ENCODE measurements around the gene ACTL6B.

Gene ACTL6B

DNA sequence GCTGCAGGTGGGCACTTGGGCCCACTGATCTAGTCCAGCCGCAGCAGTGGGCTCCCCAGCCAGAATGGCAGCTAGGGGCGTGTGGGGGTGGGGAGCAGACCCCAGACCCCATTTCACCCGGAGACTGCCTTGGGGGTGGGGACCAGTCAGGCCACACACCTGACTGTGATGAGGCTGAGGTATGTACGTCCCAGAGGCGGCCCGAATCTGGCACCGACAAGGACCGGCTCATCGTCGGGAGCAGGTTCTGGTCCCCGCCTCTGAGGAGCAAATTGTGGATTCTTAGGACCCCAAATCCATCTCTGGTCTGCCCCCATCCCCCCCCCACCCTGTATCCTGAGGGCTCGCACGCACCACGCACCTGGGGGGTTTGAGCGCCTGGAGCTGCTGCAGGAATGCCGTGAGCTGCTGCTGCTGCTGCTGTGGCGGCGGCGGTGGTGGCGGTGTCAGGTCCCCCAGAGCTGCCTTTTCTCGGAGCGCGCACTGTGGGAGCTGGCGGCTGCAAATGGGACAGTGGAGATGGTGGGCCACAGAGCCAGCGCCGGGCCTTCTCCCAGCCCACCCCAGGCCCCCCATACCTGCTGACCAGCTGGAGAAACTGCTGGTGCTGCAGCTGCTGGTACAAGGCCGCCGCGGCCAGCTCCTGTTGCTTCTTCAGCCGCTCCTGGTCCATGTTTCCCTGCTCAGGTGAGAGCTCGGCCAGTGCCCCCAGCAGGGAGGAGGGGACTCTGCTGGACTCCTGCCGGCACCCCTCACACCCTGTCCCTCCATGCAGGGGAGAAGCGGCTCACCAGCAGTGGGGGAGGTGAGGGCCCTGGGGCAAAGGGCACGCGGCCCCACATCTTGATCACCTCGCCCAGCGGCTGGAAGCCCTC, 27.6 kb upstream of the ACTL6B start:
- DNase-seq, result no peak

DNA sequence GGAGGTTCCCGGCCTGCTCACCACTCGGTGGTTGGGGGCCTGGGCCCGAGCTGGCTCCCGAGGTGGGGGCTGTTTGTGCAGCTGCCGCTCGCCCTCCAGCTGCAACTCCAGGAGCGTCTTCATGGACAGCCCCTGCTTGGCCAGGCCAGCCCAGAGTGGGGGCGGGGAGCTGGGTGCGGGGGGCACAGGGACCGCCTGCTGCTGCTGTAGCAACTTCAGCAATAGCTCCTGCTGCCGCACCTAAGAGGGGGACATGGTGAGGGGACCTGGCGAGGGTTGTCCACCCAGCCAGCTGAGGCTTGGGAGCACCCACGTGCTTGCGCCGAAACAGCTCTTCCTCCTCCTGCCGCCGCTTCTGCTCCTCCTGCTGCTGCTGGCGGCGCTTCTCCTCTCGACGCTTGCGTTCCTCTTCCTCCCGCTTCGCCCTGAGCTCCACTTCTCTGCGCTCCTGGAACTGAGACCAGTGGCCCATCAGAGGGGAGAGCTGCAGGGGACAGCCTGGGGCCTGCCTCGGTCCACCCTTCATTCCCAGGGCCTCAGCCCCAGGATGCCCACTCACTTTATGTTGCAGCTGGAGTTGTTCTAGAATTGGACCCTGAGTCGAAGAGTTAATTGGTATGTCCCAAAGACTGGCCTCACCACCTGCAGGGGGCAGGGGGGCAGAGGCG, 26.9 kb upstream of the ACTL6B start:
- no peak for DNase-seq

DNA sequence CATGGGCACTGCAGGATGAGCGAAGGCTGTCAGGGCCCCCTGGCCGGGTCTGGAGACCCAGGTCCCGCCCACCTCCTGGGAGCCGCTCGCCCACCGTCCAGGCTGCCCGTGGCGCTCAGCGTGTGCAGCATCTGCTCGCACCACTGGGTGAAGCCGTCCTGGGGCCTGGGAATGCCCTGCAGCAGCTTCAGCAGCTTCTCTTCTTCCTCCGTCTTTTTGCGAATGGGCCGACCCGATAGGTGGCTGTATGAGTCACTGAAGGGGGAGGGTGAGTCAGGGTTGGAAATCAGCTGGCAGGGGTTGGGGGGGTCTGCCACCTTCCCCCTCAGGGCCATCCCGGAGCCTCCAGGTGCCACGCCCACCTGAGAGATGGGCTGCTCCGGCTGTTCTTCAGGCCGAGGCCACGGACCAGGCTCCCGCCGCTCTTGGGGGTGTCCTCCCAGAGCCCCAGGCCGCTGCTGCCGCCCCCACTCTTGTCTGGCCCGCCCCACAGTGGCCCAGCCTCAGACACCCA, 26.0 kb upstream of the ACTL6B start:
- DNase-seq, result no peak

- DNase-seq, result no peak
Observed at GRCh38 chr7:100681491-100682227, 25.4 kb upstream of the ACTL6B start.

DNA sequence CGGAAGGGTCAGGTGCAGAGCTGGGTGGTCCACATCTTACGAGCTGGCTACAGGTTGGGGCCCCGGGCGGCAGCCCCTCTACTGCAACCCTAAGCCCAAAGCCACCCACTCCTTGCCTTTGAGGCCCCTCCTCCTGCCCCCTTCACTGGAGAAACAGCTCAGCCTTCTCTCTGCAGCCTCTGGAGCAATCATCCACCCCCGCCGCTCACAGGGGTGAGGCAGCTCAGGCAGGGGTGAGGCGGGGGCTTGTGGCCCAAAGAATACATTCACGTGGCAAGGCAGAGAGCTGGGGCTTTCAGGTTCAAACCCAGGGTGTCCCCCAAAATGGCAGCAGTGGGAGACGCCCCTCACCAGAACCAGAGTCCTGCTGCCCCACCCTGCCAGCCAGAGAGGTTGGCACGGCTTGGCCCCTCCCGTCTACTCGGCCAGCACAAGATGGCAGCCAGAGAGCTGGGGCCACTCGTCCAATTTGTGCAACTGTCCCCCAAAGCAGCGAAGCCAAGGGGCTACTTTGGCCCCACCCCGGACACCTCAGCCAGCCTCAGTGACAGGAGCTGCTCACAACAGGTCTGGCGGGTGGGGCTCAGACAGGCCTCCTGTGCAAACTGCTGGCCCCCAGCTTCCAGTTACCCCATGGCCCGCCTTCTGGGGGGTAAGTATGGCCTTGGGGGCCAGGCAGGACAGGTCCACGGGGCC, 24.5 kb upstream of the ACTL6B start:
- DNase-seq, result no peak

DNA sequence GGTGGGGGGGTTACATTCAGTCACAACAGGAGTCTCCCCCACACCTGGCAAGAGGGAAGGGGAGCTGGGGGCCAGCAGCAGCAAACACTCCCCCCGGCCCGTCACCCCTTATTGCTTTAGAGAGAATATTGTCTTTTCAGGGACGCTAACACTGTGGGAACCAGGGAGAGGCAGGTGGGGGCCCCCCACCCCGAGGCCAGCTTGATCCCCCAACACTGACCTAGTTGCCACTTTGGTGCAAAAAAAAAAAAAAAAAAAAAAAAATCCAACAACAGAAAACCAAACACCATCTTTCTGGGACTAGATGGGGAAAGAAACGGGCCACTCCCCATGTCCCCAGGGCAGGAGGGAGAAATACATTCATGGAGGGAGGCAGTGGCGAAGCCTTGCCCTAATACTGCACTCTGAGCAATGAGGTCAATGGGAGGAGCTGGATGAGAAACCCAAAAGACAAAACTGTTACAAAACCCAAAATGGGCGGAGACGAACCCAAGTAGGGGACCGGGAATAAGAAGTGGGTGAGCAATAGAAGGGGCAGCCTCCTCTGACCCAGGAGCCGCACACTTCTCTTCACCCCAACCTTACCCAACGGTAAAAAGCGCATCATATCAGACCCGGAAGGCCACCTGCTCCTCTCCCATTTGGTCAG, 23.8 kb upstream of the ACTL6B start:
- no peak for DNase-seq

DNA sequence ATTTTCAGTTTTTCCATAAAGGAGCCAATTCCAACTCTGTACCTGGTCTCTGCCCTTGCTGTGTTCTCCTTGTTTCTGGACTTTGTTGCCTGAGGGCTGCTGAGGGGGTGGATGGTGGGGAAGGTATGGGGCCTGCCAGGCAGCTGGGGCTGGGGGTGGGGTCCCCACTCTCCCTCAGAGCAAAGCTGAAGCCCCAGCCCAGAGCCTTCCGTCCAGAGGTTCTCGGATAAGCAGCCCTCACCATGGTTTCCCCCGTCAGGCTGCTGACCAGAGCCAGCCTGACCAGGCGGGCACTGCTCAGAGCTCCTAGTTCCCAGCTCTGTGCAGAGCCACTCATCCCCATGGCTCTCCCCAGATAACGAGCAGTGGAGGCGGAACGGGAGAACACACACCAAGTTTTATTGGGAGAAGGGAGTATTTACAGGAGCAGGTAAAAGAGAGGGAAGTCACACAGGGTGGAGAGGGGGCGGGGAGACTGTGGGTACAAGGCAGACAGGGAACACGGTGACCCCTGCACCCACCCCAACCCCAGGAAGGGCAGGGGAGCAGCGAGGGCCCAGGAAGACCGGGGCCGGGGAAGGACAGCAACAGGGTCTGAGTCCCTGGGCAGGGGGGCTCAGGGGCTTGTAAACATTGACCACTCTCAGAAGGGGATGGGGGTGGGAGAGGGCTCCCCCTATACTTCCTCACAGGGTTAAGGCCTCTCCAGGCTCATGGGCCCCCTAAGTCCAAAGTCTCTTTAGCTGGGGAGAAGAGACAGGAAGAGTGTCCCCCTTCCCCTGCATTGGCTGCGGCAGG, 23.1 kb upstream of the ACTL6B start:
- no peak for DNase-seq

DNA sequence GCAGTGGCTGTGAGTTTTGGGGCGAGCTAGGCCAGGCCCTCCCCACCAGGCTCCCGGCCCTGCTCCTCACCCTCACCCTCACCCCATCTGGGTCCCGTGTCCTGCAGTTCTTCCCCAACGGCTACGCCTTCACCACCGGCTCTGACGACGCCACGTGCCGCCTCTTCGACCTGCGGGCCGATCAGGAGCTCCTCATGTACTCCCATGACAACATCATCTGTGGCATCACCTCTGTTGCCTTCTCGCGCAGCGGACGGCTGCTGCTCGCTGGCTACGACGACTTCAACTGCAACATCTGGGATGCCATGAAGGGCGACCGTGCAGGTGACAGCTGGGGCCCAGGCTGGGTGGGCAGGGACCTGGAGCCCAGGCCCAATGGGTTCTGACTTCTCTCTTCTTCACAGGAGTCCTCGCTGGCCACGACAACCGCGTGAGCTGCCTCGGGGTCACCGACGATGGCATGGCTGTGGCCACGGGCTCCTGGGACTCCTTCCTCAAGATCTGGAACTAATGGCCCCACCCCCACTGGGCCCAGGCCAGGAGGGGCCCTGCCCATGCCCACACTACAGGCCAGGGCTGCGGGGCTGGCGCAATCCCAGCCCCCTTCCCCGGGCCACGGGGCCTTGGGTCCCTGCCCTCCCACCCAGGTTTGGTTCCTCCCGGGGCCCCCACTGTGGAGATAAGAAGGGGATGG, 22.2 kb upstream of the ACTL6B start:
- no peak for DNase-seq

DNA sequence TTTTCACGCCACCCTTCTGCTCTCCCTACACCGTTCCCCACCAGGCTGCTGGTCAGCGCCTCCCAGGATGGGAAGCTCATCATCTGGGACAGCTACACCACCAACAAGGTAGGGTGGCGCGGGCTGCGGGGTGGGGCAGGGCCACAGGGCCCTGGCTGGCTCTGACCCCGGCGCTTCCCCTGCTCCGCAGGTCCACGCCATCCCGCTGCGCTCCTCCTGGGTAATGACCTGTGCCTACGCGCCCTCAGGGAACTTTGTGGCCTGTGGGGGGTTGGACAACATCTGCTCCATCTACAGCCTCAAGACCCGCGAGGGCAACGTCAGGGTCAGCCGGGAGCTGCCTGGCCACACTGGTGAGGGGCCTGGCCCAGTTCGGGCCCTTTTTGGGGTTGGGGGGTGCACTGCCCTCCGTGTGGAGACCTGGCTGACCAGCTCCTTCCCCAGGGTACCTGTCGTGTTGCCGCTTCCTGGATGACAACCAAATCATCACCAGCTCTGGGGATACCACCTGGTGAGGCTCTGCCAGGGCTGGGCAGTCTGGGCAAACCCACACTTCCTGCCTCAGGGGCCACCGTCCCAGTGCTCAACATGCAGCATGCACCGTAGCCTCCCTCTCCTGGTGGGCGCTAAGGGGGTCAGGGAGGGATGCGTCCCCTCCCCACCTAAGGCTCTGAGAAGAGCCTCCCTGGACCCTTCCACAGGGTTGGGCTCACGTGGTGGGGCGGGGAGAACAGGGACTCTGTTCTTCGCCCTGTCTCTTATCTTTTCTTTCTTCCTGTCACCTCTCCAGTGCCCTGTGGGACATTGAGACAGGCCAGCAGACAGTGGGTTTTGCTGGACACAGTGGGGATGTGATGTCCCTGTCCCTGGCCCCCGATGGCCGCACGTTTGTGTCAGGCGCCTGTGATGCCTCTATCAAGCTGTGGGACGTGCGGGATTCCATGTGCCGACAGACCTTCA, 21.3 kb upstream of the ACTL6B start:
- DNase-seq, result no peak

- no peak for DNase-seq
Observed at GRCh38 chr7:100676501-100677306, 20.5 kb upstream of the ACTL6B start.

- DNase-seq, result peak; percentile 79
Observed at GRCh38 chr7:100675581-100676350, 19.5 kb upstream of the ACTL6B start.

- no peak for DNase-seq
Observed at GRCh38 chr7:100675105-100675451, 18.8 kb upstream of the ACTL6B start.

DNA sequence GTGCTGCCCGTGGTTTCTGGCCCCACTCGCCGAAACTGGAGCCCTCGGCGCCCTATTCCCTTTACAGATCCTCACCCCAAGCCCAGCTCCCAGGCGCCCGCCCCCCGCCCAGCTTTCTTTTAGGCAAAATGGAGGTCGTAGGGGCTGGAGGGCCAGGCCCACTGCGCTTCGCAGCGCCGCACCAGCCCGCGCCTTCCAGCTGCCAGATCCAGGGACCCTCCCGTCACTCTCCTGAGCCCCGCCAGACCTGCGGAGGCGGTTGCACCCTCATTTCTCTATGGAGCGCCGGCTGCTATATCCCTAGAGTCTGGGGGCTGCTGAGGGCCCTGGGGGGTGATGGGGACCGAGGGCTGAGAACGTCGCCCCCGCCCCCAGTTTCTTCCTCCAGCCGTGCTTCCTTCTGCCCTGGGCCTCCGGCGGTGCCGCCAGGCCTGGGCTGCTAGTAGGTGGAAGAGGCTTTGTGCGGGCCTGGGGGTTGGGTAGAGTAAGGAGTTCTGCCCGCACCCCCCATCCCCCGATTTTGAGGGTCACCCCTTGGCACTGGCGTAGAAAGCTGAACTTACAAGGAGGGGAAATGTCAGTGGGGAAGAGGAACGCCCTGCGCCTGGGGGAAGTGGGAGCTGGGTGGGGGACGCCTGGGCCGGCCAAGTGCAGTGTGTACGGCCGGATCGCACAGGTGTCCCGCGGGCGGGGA, 18.3 kb upstream of the ACTL6B start:
- no peak for DNase-seq

DNA sequence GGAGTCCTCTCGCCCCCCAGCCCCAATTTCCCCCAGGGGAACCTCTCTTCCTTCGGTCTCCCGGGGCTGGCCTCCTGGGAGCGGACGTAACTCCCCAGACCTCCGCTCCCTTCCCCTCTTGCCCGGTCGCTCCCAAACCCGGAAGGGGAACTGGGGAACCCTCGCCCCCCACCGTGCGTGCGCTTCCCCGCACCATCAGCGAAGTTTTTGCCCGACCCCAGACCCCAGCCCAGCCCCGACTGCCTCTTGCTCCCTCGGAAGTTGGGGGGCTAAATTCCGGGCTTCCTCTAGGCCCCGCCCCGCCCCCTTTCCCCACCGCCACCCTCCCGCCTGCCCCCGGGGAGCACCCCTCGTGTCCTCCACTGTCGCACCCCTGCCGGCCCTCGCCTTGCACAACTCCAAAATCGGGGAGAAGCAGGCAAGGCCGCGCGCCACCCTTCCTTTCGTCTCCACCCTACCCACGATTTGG, 17.7 kb upstream of the ACTL6B start:
- no peak for DNase-seq

DNA sequence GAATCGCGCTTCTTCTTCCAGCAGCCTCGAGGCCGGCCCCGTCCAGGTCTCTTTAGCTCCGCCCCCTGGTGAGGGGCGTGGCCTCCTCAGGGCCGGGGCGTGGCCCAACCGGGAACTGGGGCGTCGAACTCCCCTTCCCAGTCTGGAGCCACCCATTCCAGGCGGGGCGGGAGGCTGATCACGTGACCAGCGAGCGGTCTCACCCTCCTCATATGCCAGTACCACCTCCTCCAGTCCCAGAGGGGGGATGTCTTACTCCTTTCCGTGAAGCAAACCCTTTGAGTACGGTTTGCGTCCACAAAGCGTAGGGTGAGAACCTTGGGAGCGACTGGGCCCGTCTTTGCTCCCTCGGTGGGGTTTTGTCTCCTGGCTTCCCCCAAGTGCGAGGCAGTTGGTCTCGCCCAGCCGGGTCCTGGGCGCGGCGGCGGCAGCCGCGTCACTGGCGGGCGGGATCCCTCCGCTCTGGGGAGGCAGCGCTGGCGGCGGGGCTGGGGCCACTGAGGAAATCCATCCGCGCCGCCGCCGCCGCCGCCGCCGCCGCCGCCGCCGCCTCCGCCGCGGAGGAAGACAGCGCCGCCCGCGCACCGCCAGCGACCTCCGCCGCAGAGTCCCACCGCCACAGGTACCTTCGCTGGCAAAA, 17.2 kb upstream of the ACTL6B start, which contains the start of gene GNB2:
GNB2 (plus strand) TSS at position 439 of the 640 bp plus-strand sequence. CDS start 2,526 bp downstream, outside the sequence.
- peak; percentile 99 for DNase-seq

All from stimulated activated CD4-positive, alpha-beta T cell treated with anti-CD3 and anti-CD28 coated beads, Interleukin-1b, Interleukin-23, amount 100 ng/mL, for 48 hours (primary cell).